Measurements from ENCODE around the gene TERB1.
"Not testable (repeated sequence)": the region's sequence is repeated elsewhere in the genome, so short reads cannot be mapped to it uniquely, and the experiment has no call there.

TERB1 gene

GRCh38 chr16:66809765-66810164 lies 8.4 kb upstream of the TERB1 start:
- no peaks in the 10 kb centered on the region for H3K4me1 ChIP-seq (ENCODE audit: low read depth, poor library complexity, severe bottlenecking)
- H4K20me1 ChIP-seq (ENCODE audit: insufficient read depth), result no peaks in the 10 kb centered on the region
- no peak overlapping the region for H3K4me3 ChIP-seq (IDR thresholded peaks at IDR 0.05; ENCODE audit: insufficient read depth, low read depth, low read length)
- TF ChIP-seq, protein P1, sequence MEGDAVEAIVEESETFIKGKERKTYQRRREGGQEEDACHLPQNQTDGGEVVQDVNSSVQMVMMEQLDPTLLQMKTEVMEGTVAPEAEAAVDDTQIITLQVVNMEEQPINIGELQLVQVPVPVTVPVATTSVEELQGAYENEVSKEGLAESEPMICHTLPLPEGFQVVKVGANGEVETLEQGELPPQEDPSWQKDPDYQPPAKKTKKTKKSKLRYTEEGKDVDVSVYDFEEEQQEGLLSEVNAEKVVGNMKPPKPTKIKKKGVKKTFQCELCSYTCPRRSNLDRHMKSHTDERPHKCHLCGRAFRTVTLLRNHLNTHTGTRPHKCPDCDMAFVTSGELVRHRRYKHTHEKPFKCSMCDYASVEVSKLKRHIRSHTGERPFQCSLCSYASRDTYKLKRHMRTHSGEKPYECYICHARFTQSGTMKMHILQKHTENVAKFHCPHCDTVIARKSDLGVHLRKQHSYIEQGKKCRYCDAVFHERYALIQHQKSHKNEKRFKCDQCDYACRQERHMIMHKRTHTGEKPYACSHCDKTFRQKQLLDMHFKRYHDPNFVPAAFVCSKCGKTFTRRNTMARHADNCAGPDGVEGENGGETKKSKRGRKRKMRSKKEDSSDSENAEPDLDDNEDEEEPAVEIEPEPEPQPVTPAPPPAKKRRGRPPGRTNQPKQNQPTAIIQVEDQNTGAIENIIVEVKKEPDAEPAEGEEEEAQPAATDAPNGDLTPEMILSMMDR (conservative IDR thresholded peaks at IDR 0.05; ENCODE audit: low read depth, low read length), result no peak
- no peaks in the 10 kb centered on the region for H3K79me2 ChIP-seq (ENCODE audit: insufficient read depth, low read depth)
- no peak overlapping the region for H3K9ac ChIP-seq
- H3K27ac ChIP-seq, result no peak overlapping the region
- no peak overlapping the region for H2AFZ ChIP-seq (ENCODE audit: low read depth)
- 0 out of 2 replicates have a peak, but pooled peaks cover 2% of the 10 kb centered on the region for H3K36me3 ChIP-seq (ENCODE audit: insufficient read depth)
- H3K27me3 ChIP-seq (ENCODE audit: insufficient read depth, low read depth), result no peaks in the 10 kb centered on the region
- no peak overlapping the region for H3K4me2 ChIP-seq

DNA sequence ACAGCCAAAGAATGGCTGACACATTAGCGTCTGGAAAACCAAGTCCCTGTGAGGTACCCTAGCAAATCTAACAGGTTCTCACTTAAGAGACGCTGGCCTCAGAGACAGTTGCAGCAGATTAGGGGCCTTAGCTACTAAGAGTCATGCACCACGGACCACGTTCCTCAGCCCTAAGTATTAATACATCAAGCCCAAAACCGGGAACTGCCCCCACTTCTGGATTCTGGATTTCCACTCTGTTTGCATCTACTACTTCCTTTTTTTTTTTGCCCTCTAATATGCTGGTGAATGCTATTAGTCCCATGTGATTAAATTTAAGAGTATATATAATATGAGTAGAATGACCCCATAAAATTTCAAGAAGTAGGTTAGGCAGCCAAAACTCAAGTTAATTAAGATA lies 775 bp upstream of the TERB1 start:
- H3K9ac ChIP-seq, result no peak overlapping the region
- no peak overlapping the region for H3K4me2 ChIP-seq
- no peaks in the 10 kb centered on the region for H3K27me3 ChIP-seq (ENCODE audit: insufficient read depth, low read depth)
- no peaks in the 10 kb centered on the region for H3K4me1 ChIP-seq (ENCODE audit: low read depth, poor library complexity, severe bottlenecking)
- H3K4me3 ChIP-seq (IDR thresholded peaks at IDR 0.05; ENCODE audit: insufficient read depth, low read depth, low read length), result no peak overlapping the region
- no peak overlapping the region for H2AFZ ChIP-seq (ENCODE audit: low read depth)
- no peaks in the 10 kb centered on the region for H3K79me2 ChIP-seq (ENCODE audit: insufficient read depth, low read depth)
- H4K20me1 ChIP-seq (ENCODE audit: insufficient read depth), result no peaks in the 10 kb centered on the region
- H3K27ac ChIP-seq, result no peak overlapping the region
- no peaks in the 10 kb centered on the region for H3K36me3 ChIP-seq (ENCODE audit: insufficient read depth)
- TF ChIP-seq, protein P1 (conservative IDR thresholded peaks at IDR 0.05; ENCODE audit: low read depth, low read length), result no peak

GRCh38 chr16:66800856-66801255 lies 528 bp downstream of the TERB1 start:
- H3K4me1 ChIP-seq (ENCODE audit: low read depth, poor library complexity, severe bottlenecking), result no peaks in the 10 kb centered on the region
- H2AFZ ChIP-seq (ENCODE audit: low read depth), result no peak overlapping the region
- no peak overlapping the region for H3K4me3 ChIP-seq (IDR thresholded peaks at IDR 0.05; ENCODE audit: insufficient read depth, low read depth, low read length)
- TF ChIP-seq, protein P1 (conservative IDR thresholded peaks at IDR 0.05; ENCODE audit: low read depth, low read length), result no peak
- H3K27me3 ChIP-seq (ENCODE audit: insufficient read depth, low read depth), result no peaks in the 10 kb centered on the region
- H3K79me2 ChIP-seq (ENCODE audit: insufficient read depth, low read depth), result no peaks in the 10 kb centered on the region
- H4K20me1 ChIP-seq (ENCODE audit: insufficient read depth), result no peaks in the 10 kb centered on the region
- H3K4me2 ChIP-seq, result no peak overlapping the region
- H3K36me3 ChIP-seq (ENCODE audit: insufficient read depth), result no peaks in the 10 kb centered on the region
- H3K9ac ChIP-seq, result no peak overlapping the region
- no peak overlapping the region for H3K27ac ChIP-seq

- TF ChIP-seq, protein P1 (conservative IDR thresholded peaks at IDR 0.05; ENCODE audit: low read depth, low read length), result no peak
- Histone ChIP-seq H3K27me3 (ENCODE audit: insufficient read depth, low read depth) (no peaks in the 10 kb centered on the region), H3K4me1 (ENCODE audit: low read depth, poor library complexity, severe bottlenecking) (no peaks in the 10 kb centered on the region), H3K36me3 (ENCODE audit: insufficient read depth) (no peaks in the 10 kb centered on the region), H3K4me2 (no peak overlapping the region), H3K79me2 (ENCODE audit: insufficient read depth, low read depth) (no peaks in the 10 kb centered on the region), H3K27ac (no peak overlapping the region), H2AFZ (ENCODE audit: low read depth) (no peak overlapping the region), H4K20me1 (ENCODE audit: insufficient read depth) (no peaks in the 10 kb centered on the region), H3K9ac (no peak overlapping the region), H3K4me3 (IDR thresholded peaks at IDR 0.05; ENCODE audit: insufficient read depth, low read depth, low read length) (no peak overlapping the region)
Observed at GRCh38 chr16:66798161-66798560, 3.2 kb downstream of the TERB1 start.

- not testable (repeated sequence) for H3K36me3 ChIP-seq (ENCODE audit: insufficient read depth); H2AFZ ChIP-seq (ENCODE audit: low read depth); H3K4me1 ChIP-seq (ENCODE audit: low read depth, poor library complexity, severe bottlenecking); H4K20me1 ChIP-seq (ENCODE audit: insufficient read depth); H3K9ac ChIP-seq; H3K79me2 ChIP-seq (ENCODE audit: insufficient read depth, low read depth); H3K4me2 ChIP-seq; H3K27me3 ChIP-seq (ENCODE audit: insufficient read depth, low read depth); H3K27ac ChIP-seq; H3K4me3 ChIP-seq (IDR thresholded peaks at IDR 0.05; ENCODE audit: insufficient read depth, low read depth, low read length)
Observed at GRCh38 chr16:66793984-66794383, 7.4 kb downstream of the TERB1 start.

Measured in KMS-11 (cell line).